HepG2 (cell line): ENCODE measurements around the gene ACTR1A. TPM values are rescaled to one million over a fixed set of nuclear protein-coding genes. Genes with fewer than 3 reads are reported as not detected.

Experiments used
- ADNP ChIP-seq: sonication (generic); formaldehyde crosslinking; IDR thresholded peaks from 2 replicates; pipeline ENCODE4 v1.4.0; 2020; ENCODE audit warnings: missing genetic modification reagents
- DBP ChIP-seq: sonication (generic); formaldehyde crosslinking; IDR thresholded peaks from 2 replicates; pipeline ENCODE4 v1.4.0; 2020; ENCODE audit warnings: missing genetic modification reagents; ENCODE audit errors: not compliant biosample characterization
- IRF1 ChIP-seq: sonication (generic); formaldehyde crosslinking; IDR thresholded peaks from 2 replicates; pipeline ENCODE4 v1.4.0; 2020; ENCODE audit warnings: low read depth, mild to moderate bottlenecking, missing genetic modification reagents
- NCOR1 ChIP-seq: fragments of 200-600 bp; sonication (generic); IDR thresholded peaks from 2 replicates; pipeline ENCODE4 v1.7.0; 2017; ENCODE audit warnings: antibody characterized with exemption, low read length, borderline replicate concordance
- SUZ12 ChIP-seq: fragments of 150-350 bp; IDR thresholded peaks from 2 replicates; pipeline ENCODE4 v1.6.1; 2014; ENCODE audit warnings: low read depth, low read length
- SYNCRIP ChIP-seq: fragments of 200-400 bp; formaldehyde crosslinking; IDR thresholded peaks from 2 replicates; pipeline ENCODE4 v1.6.1; 2018; ENCODE audit warnings: mild to moderate bottlenecking, low read depth, low read length; ENCODE audit not compliant: insufficient read depth
- ZNF547 ChIP-seq: sonication (generic); formaldehyde crosslinking; IDR thresholded peaks from 2 replicates; pipeline ENCODE4 v1.5.1; 2020; ENCODE audit warnings: mild to moderate bottlenecking, missing genetic modification reagents
- polyA plus RNA-seq, 8 experiments: library from polyadenylated mRNA; depleted of rRNA in 3 of 8; stranded (reverse) in 7 of 8; unstranded in 1 of 8; fragments of >200 nt; fragmentation: Illumina TruSeq in 4 of 8; extraction: Trizol in 4 of 8; gene quantifications; 2 replicates each; pipeline versions ENCODE4 v1.2.1 to v1.2.3, GENCODE V29; 2011 to 2016; ENCODE audit warnings: low read depth in 4 of 8, missing spikeins in 1 of 8, mixed read lengths in 1 of 8; ENCODE audit not compliant: insufficient read depth in 1 of 8
- total RNA-seq, 5 experiments: library from RNA; depleted of rRNA; stranded (reverse); fragments of >200 nt; fragmentation: Illumina TruSeq; extraction: Trizol; gene quantifications; 2 replicates each; pipeline ENCODE4 v1.2.3, GENCODE V29; 2016; ENCODE audit warnings: low read depth in 1 of 5
- TF ChIP-seq, protein P1 (sequence below): sonication (generic); formaldehyde crosslinking; IDR thresholded peaks from 2 replicates; pipeline ENCODE4 v1.4.0; 2020; ENCODE audit warnings: missing genetic modification reagents, borderline replicate concordance
- TF ChIP-seq, protein P2 (sequence below): sonication (generic); formaldehyde crosslinking; IDR thresholded peaks from 2 replicates; pipeline ENCODE4 v1.9.0; 2021; ENCODE audit warnings: mild to moderate bottlenecking, missing genetic modification reagents
- TF ChIP-seq, protein P3 (sequence below): sonication (generic); IDR thresholded peaks from 2 replicates; pipeline ENCODE4 v1.6.1; 2016; ENCODE audit warnings: low read depth, borderline replicate concordance
- TF ChIP-seq, protein P4 (sequence below): sonication (generic); formaldehyde crosslinking; IDR thresholded peaks from 2 replicates; pipeline ENCODE4 v1.5.0; 2020; ENCODE audit warnings: mild to moderate bottlenecking, missing genetic modification reagents

ACTR1A gene
- total and polyA plus RNA-seq, 2 of the 13 experiments (the other 11 are each of a cell fraction or from before 2014, with no cell fraction given), result 59.6 to 62.8 TPM

- no peak for TF ChIP-seq DBP (CRISPR knock-in tag)
- no peak for TF ChIP-seq NCOR1
- no peak for TF ChIP-seq SYNCRIP
- TF ChIP-seq, protein P1, sequence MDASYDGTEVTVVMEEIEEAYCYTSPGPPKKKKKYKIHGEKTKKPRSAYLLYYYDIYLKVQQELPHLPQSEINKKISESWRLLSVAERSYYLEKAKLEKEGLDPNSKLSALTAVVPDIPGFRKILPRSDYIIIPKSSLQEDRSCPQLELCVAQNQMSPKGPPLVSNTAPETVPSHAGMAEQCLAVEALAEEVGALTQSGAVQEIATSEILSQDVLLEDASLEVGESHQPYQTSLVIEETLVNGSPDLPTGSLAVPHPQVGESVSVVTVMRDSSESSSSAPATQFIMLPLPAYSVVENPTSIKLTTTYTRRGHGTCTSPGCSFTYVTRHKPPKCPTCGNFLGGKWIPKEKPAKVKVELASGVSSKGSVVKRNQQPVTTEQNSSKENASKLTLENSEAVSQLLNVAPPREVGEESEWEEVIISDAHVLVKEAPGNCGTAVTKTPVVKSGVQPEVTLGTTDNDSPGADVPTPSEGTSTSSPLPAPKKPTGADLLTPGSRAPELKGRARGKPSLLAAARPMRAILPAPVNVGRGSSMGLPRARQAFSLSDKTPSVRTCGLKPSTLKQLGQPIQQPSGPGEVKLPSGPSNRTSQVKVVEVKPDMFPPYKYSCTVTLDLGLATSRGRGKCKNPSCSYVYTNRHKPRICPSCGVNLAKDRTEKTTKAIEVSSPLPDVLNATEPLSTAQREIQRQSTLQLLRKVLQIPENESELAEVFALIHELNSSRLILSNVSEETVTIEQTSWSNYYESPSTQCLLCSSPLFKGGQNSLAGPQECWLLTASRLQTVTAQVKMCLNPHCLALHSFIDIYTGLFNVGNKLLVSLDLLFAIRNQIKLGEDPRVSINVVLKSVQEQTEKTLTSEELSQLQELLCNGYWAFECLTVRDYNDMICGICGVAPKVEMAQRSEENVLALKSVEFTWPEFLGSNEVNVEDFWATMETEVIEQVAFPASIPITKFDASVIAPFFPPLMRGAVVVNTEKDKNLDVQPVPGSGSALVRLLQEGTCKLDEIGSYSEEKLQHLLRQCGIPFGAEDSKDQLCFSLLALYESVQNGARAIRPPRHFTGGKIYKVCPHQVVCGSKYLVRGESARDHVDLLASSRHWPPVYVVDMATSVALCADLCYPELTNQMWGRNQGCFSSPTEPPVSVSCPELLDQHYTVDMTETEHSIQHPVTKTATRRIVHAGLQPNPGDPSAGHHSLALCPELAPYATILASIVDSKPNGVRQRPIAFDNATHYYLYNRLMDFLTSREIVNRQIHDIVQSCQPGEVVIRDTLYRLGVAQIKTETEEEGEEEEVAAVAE (CRISPR knock-in tag), result peak; percentile 13; the same call in 1 of the 2 replicates
- TF ChIP-seq IRF1 (CRISPR knock-in tag), result no peak
- TF ChIP-seq, protein P2, sequence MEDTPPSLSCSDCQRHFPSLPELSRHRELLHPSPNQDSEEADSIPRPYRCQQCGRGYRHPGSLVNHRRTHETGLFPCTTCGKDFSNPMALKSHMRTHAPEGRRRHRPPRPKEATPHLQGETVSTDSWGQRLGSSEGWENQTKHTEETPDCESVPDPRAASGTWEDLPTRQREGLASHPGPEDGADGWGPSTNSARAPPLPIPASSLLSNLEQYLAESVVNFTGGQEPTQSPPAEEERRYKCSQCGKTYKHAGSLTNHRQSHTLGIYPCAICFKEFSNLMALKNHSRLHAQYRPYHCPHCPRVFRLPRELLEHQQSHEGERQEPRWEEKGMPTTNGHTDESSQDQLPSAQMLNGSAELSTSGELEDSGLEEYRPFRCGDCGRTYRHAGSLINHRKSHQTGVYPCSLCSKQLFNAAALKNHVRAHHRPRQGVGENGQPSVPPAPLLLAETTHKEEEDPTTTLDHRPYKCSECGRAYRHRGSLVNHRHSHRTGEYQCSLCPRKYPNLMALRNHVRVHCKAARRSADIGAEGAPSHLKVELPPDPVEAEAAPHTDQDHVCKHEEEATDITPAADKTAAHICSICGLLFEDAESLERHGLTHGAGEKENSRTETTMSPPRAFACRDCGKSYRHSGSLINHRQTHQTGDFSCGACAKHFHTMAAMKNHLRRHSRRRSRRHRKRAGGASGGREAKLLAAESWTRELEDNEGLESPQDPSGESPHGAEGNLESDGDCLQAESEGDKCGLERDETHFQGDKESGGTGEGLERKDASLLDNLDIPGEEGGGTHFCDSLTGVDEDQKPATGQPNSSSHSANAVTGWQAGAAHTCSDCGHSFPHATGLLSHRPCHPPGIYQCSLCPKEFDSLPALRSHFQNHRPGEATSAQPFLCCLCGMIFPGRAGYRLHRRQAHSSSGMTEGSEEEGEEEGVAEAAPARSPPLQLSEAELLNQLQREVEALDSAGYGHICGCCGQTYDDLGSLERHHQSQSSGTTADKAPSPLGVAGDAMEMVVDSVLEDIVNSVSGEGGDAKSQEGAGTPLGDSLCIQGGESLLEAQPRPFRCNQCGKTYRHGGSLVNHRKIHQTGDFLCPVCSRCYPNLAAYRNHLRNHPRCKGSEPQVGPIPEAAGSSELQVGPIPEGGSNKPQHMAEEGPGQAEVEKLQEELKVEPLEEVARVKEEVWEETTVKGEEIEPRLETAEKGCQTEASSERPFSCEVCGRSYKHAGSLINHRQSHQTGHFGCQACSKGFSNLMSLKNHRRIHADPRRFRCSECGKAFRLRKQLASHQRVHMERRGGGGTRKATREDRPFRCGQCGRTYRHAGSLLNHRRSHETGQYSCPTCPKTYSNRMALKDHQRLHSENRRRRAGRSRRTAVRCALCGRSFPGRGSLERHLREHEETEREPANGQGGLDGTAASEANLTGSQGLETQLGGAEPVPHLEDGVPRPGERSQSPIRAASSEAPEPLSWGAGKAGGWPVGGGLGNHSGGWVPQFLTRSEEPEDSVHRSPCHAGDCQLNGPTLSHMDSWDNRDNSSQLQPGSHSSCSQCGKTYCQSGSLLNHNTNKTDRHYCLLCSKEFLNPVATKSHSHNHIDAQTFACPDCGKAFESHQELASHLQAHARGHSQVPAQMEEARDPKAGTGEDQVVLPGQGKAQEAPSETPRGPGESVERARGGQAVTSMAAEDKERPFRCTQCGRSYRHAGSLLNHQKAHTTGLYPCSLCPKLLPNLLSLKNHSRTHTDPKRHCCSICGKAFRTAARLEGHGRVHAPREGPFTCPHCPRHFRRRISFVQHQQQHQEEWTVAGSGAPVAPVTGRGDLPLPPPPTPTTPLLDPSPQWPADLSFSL (CRISPR knock-in tag), result no peak
- TF ChIP-seq ZNF547 (CRISPR knock-in tag), result no peak
- TF ChIP-seq, protein P3, sequence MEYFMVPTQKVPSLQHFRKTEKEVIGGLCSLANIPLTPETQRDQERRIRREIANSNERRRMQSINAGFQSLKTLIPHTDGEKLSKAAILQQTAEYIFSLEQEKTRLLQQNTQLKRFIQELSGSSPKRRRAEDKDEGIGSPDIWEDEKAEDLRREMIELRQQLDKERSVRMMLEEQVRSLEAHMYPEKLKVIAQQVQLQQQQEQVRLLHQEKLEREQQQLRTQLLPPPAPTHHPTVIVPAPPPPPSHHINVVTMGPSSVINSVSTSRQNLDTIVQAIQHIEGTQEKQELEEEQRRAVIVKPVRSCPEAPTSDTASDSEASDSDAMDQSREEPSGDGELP, result 0 out of 2 replicates have a peak, but pooled peaks have one; percentile 15
- TF ChIP-seq ADNP, result no peak
- TF ChIP-seq, protein P4, sequence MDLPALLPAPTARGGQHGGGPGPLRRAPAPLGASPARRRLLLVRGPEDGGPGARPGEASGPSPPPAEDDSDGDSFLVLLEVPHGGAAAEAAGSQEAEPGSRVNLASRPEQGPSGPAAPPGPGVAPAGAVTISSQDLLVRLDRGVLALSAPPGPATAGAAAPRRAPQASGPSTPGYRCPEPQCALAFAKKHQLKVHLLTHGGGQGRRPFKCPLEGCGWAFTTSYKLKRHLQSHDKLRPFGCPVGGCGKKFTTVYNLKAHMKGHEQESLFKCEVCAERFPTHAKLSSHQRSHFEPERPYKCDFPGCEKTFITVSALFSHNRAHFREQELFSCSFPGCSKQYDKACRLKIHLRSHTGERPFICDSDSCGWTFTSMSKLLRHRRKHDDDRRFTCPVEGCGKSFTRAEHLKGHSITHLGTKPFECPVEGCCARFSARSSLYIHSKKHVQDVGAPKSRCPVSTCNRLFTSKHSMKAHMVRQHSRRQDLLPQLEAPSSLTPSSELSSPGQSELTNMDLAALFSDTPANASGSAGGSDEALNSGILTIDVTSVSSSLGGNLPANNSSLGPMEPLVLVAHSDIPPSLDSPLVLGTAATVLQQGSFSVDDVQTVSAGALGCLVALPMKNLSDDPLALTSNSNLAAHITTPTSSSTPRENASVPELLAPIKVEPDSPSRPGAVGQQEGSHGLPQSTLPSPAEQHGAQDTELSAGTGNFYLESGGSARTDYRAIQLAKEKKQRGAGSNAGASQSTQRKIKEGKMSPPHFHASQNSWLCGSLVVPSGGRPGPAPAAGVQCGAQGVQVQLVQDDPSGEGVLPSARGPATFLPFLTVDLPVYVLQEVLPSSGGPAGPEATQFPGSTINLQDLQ (CRISPR knock-in tag), result no peak
- no peak for TF ChIP-seq SUZ12
These were observed 529 bp downstream of the ACTR1A start (continued) for GRCh38 chr10:102502029-102502336.
